GM13976 (cell line): ENCODE results near the gene ANKHD1.

Source experiments
- DNase-seq: peaks from one replicate; pipeline ENCODE4 v3.0.0; 2012; ENCODE audit warnings: low spot score
- in situ Hi-C: fragments of 300-500 bp; cut with MboI; formaldehyde crosslinking; loops from one replicate; pipeline ENCODE4 v1.12.0; 2022; ENCODE audit warnings: low sequenced_read_pairs, mixed read lengths, inconsistent platforms; ENCODE audit not compliant: unreplicated experiment
- TF ChIP-seq, protein P1 (sequence below): IDR thresholded peaks from 2 replicates; pipeline ENCODE4 v1.5.1; 2012; ENCODE audit warnings: borderline replicate concordance, mild to moderate bottlenecking; ENCODE audit not compliant: insufficient read depth; ENCODE audit errors: extremely low read depth, missing control alignments, control extremely low read depth

The ANKHD1 gene

GRCh38 chr5:140561753-140562523, 160.3 kb downstream of the ANKHD1 start:
- TF ChIP-seq, protein P1, sequence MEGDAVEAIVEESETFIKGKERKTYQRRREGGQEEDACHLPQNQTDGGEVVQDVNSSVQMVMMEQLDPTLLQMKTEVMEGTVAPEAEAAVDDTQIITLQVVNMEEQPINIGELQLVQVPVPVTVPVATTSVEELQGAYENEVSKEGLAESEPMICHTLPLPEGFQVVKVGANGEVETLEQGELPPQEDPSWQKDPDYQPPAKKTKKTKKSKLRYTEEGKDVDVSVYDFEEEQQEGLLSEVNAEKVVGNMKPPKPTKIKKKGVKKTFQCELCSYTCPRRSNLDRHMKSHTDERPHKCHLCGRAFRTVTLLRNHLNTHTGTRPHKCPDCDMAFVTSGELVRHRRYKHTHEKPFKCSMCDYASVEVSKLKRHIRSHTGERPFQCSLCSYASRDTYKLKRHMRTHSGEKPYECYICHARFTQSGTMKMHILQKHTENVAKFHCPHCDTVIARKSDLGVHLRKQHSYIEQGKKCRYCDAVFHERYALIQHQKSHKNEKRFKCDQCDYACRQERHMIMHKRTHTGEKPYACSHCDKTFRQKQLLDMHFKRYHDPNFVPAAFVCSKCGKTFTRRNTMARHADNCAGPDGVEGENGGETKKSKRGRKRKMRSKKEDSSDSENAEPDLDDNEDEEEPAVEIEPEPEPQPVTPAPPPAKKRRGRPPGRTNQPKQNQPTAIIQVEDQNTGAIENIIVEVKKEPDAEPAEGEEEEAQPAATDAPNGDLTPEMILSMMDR = no peak
- no peak for DNase-seq
- in situ Hi-C loops = no loop called here

GRCh38 chr5:140563596-140563995, 162.0 kb downstream of the ANKHD1 start:
- no peak for DNase-seq
- TF ChIP-seq, protein P1 = no peak
- in situ Hi-C loops = no loop called here

GRCh38 chr5:140564196-140565023, 162.8 kb downstream of the ANKHD1 start, which contains the start of the genes APBB3 and SLC35A4:
APBB3 (minus strand) TSS chr5:140564598; CDS start chr5:140564245, 353 bp downstream.
SLC35A4 (plus strand) TSS chr5:140564828; CDS start chr5:140567170, 2,342 bp downstream.
- in situ Hi-C loops = no loop called here
- TF ChIP-seq, protein P1 = no peak
- peak; percentile 97 for DNase-seq

GRCh38 chr5:140565024-140565779, 163.6 kb downstream of the ANKHD1 start:
- in situ Hi-C loops = no loop called here
- no peak for DNase-seq
- TF ChIP-seq, protein P1 = no peak

- DNase-seq = no peak
- in situ Hi-C loops = no loop called here
Observed at GRCh38 chr5:140565780-140566095, 164.1 kb downstream of the ANKHD1 start.

More at GRCh38 chr5:140565780-140566095, 164.1 kb downstream of the ANKHD1 start:
- TF ChIP-seq, protein P1 = no peak
